Measurements from ENCODE around the gene LRRC4. TPM values are rescaled to one million over a fixed set of nuclear protein-coding genes. Genes with fewer than 3 reads are reported as not detected.

The LRRC4 gene
- total RNA-seq, 1 donor from 2014 or later, result 0.70 TPM

DNA sequence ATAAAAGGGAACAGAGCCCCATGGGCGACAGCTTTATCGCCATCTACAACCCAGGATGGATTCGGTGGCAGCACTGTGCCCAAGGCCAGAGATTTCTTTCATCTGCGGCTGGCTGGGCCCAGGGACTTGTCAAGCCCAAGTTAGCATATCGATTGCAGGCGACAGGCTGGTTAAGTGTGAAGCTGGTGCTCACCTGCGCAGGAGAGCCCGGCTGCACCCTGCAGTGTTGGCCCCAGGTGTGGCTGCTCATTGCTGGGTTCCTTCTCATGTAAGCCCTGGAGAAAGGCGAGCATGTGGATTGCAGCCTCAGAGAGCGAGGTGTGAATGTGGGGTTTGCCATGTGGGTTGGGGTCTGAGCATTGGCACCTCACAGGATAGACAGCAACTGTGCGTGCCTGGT lies 40.6 kb upstream of the LRRC4 start:
- TF ChIP-seq, protein P1, sequence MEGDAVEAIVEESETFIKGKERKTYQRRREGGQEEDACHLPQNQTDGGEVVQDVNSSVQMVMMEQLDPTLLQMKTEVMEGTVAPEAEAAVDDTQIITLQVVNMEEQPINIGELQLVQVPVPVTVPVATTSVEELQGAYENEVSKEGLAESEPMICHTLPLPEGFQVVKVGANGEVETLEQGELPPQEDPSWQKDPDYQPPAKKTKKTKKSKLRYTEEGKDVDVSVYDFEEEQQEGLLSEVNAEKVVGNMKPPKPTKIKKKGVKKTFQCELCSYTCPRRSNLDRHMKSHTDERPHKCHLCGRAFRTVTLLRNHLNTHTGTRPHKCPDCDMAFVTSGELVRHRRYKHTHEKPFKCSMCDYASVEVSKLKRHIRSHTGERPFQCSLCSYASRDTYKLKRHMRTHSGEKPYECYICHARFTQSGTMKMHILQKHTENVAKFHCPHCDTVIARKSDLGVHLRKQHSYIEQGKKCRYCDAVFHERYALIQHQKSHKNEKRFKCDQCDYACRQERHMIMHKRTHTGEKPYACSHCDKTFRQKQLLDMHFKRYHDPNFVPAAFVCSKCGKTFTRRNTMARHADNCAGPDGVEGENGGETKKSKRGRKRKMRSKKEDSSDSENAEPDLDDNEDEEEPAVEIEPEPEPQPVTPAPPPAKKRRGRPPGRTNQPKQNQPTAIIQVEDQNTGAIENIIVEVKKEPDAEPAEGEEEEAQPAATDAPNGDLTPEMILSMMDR (IDR thresholded peaks at IDR 0.05), result no peak
- H3K27ac Mint-ChIP-seq (ENCODE audit: unreplicated experiment), result no peak overlapping the region

DNA sequence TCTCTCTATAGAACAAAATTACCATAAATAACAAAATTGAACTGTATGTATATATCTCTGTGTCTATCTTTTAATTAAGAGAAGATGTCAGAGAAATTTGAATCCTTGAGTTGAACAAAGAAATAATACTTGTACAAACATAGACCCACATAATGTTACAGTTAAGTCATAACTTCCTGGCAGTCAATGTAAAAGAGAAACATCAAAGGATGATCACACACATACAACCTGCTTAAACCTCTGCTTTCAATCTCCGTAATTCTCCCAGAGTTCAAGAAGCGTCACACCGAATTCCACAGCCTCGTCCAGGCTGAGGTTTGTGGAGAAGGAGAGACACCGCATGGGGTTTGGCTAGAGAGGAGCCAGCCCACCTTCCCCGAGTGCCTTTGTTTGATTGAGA lies 40.1 kb upstream of the LRRC4 start:
- Mint-ChIP-seq H3K4me3 (ENCODE audit: unreplicated experiment) (no peak overlapping the region), H3K27ac (ENCODE audit: unreplicated experiment) (no peak overlapping the region), H3K36me3 (ENCODE audit: unreplicated experiment) (no peaks in the 10 kb centered on the region), H3K9me3 (ENCODE audit: unreplicated experiment) (no peaks in the 10 kb centered on the region), H3K4me1 (ENCODE audit: unreplicated experiment) (peaks cover 16% of the 10 kb centered on the region), H3K27me3 (ENCODE audit: unreplicated experiment) (no peaks in the 10 kb centered on the region)
- DNase-seq (ENCODE audit: extremely low spot score, unreplicated experiment), result no peak
- TF ChIP-seq, protein P1 (IDR thresholded peaks at IDR 0.05), result no peak

More for the DNA sequence above, 40.6 kb upstream of the LRRC4 start:
- H3K36me3 Mint-ChIP-seq (ENCODE audit: unreplicated experiment), result no peaks in the 10 kb centered on the region
- no peak for DNase-seq (ENCODE audit: extremely low spot score, unreplicated experiment)
- no peaks in the 10 kb centered on the region for H3K9me3 Mint-ChIP-seq (ENCODE audit: unreplicated experiment)
- H3K4me3 Mint-ChIP-seq (ENCODE audit: unreplicated experiment), result no peak overlapping the region
- H3K27me3 Mint-ChIP-seq (ENCODE audit: unreplicated experiment), result no peaks in the 10 kb centered on the region
- H3K4me1 Mint-ChIP-seq (ENCODE audit: unreplicated experiment), result peaks cover 20% of the 10 kb centered on the region

DNA sequence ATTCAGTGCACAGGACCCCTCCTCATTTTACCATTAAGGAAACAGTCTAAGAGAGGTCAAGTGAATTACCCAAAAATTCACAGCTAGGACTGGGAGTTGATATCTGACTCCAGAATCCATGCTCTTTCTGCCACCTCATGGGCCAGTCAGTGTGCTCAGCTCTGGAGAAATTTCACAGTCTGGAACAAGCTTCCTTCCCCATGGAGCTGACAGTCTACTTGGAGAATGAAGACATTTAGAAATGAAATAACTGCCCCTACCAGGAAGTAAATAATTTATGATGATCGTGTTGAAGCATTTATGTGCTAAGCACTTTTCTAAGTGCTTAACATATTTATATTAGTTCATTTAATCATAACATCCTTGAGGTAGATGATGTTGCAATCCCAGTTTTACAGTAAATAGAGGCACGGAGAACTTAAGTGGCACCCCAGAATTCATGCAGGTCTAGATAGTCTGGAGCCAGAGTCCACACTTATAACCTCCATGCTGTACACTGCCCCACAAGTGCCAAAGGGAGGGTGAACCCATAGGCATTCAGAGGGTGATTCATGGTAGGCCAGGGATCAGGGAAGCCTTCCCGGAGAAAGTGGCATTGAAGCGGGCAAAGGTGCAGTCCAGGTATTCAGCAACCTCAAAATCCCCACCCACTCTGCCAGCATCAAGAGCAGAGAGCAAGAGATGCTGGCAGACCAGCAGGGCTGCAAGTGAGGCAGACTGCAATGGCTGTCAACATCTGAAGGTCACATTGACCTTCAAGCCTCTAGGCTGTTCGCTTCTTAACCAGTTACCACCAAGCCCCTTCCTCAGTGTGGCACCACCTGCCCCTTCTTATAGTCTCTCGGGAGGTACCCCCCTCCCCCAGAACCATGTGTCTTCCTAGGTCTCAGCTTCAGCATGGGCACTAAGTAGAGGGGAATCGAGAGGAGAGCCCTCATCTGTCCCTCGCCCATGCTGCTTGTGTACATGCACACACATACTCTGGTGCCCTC lies 38.4 kb upstream of the LRRC4 start:
- peaks cover 13% of the 10 kb centered on the region for H3K4me1 Mint-ChIP-seq (ENCODE audit: unreplicated experiment)
- no peaks in the 10 kb centered on the region for H3K9me3 Mint-ChIP-seq (ENCODE audit: unreplicated experiment)
- H3K27ac Mint-ChIP-seq (ENCODE audit: unreplicated experiment), result no peak overlapping the region
- DNase-seq (ENCODE audit: extremely low spot score, unreplicated experiment), result no peak
- no peaks in the 10 kb centered on the region for H3K36me3 Mint-ChIP-seq (ENCODE audit: unreplicated experiment)
- no peak overlapping the region for H3K4me3 Mint-ChIP-seq (ENCODE audit: unreplicated experiment)
- TF ChIP-seq, protein P1 (IDR thresholded peaks at IDR 0.05), result no peak
- no peaks in the 10 kb centered on the region for H3K27me3 Mint-ChIP-seq (ENCODE audit: unreplicated experiment)

DNA sequence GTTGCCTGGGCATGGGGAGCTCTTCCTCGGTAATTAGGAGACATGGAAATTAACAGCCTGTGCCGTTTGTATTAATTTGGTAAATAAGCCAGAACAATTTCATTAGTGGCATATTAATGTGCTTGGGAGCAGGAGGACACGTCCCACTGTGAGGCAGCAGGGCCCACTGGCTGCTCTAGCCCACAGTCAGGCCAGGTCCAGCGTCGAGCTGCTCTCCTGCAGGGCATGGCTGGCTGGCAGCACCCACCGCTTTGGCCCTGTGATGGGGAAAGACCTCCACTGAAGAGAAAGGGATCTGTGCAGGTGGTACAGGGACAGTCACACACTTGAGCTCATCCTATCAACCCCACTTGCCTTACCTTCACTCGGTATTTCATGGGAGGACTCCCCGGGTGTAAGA lies 37.5 kb upstream of the LRRC4 start:
- peaks cover 13% of the 10 kb centered on the region for H3K4me1 Mint-ChIP-seq (ENCODE audit: unreplicated experiment)
- peaks cover 4% of the 10 kb centered on the region for H3K36me3 Mint-ChIP-seq (ENCODE audit: unreplicated experiment)
- DNase-seq (ENCODE audit: extremely low spot score, unreplicated experiment), result no peak
- no peak overlapping the region for H3K27ac Mint-ChIP-seq (ENCODE audit: unreplicated experiment)
- no peaks in the 10 kb centered on the region for H3K27me3 Mint-ChIP-seq (ENCODE audit: unreplicated experiment)
- H3K4me3 Mint-ChIP-seq (ENCODE audit: unreplicated experiment), result no peak overlapping the region
- TF ChIP-seq, protein P1 (IDR thresholded peaks at IDR 0.05), result no peak
- no peaks in the 10 kb centered on the region for H3K9me3 Mint-ChIP-seq (ENCODE audit: unreplicated experiment)

DNA sequence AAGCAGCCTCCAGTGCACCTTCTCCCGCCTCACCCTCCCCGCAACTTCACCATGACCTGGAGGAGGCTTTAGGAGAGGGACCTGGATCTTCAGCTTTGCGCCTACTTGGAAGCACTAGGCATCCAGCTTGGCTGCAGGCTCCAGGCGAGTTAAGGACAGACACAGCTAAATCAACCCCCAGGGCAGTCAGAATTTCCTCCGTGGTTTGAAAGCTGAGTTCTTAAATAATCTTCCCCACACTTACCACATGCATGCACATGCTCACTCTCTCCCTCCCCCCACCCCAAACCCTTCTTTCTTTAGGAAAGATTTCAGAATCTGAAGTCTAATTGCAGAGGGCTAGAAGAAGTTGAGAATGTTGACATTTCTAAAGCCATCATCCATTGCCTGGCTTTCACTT lies 36.7 kb upstream of the LRRC4 start:
- Mint-ChIP-seq H3K9me3 (ENCODE audit: unreplicated experiment) (no peaks in the 10 kb centered on the region), H3K4me1 (ENCODE audit: unreplicated experiment) (peaks cover 13% of the 10 kb centered on the region), H3K27me3 (ENCODE audit: unreplicated experiment) (no peaks in the 10 kb centered on the region), H3K4me3 (ENCODE audit: unreplicated experiment) (no peak overlapping the region), H3K27ac (ENCODE audit: unreplicated experiment) (no peak overlapping the region), H3K36me3 (ENCODE audit: unreplicated experiment) (peaks cover 4% of the 10 kb centered on the region)
- TF ChIP-seq, protein P1 (IDR thresholded peaks at IDR 0.05), result no peak
- DNase-seq (ENCODE audit: extremely low spot score, unreplicated experiment), result no peak
